ENCODE measurements around the gene TRPM3. TPM values are rescaled to one million over a fixed set of nuclear protein-coding genes. Genes with fewer than 3 reads are reported as not detected.

TRPM3 gene
- total RNA-seq, 1 donor from 2014 or later = 8.2 TPM

GRCh38 chr9:70949239-70949638, 172.2 kb downstream of the TRPM3 start:
- DNase-seq (ENCODE audit: low spot score) = no peak

GRCh38 chr9:70948744-70949143, 172.7 kb downstream of the TRPM3 start:
- no peak for DNase-seq (ENCODE audit: low spot score)

GRCh38 chr9:70947511-70947910, 173.9 kb downstream of the TRPM3 start:
- no peak for DNase-seq (ENCODE audit: low spot score)

- no peak for DNase-seq (ENCODE audit: low spot score)
These were observed 174.3 kb downstream of the TRPM3 start for GRCh38 chr9:70947086-70947485.

- DNase-seq (ENCODE audit: low spot score) = no peak
These were observed 176.1 kb downstream of the TRPM3 start for GRCh38 chr9:70945301-70945700.

- no peak for DNase-seq (ENCODE audit: low spot score)
These were observed 180.2 kb downstream of the TRPM3 start for GRCh38 chr9:70941191-70941590.

- DNase-seq (ENCODE audit: low spot score) = no peak
These were observed 180.8 kb downstream of the TRPM3 start for GRCh38 chr9:70940605-70941004.

GRCh38 chr9:70936536-70936935, 184.9 kb downstream of the TRPM3 start:
- no peak for DNase-seq (ENCODE audit: low spot score)

GRCh38 chr9:70935856-70936255, 185.6 kb downstream of the TRPM3 start:
- DNase-seq (ENCODE audit: low spot score) = no peak

- DNase-seq (ENCODE audit: low spot score) = no peak
These were observed 186.8 kb downstream of the TRPM3 start for GRCh38 chr9:70934642-70935041.

GRCh38 chr9:70933321-70933720, 188.1 kb downstream of the TRPM3 start:
- no peak for DNase-seq (ENCODE audit: low spot score)

- DNase-seq (ENCODE audit: low spot score) = no peak
These were observed 189.3 kb downstream of the TRPM3 start for GRCh38 chr9:70932097-70932496.

- DNase-seq (ENCODE audit: low spot score) = no peak
These were observed 193.9 kb downstream of the TRPM3 start for GRCh38 chr9:70927530-70927929.

- peak; percentile 73 for DNase-seq (ENCODE audit: low spot score)
These were observed 196.4 kb downstream of the TRPM3 start for GRCh38 chr9:70924895-70925547.

- DNase-seq (ENCODE audit: low spot score) = peak; percentile 54
These were observed 197.0 kb downstream of the TRPM3 start for GRCh38 chr9:70924380-70924779.

GRCh38 chr9:70923961-70924360, 197.5 kb downstream of the TRPM3 start:
- DNase-seq (ENCODE audit: low spot score) = no peak

GRCh38 chr9:70921136-70921535, 200.3 kb downstream of the TRPM3 start:
- no peak for DNase-seq (ENCODE audit: low spot score)

- no peak for DNase-seq (ENCODE audit: low spot score)
These were observed 204.1 kb downstream of the TRPM3 start for GRCh38 chr9:70917277-70917676.

GRCh38 chr9:70911791-70912190, 209.6 kb downstream of the TRPM3 start:
- no peak for DNase-seq (ENCODE audit: low spot score)

GRCh38 chr9:70910598-70910997, 210.8 kb downstream of the TRPM3 start:
- DNase-seq (ENCODE audit: low spot score) = no peak

- DNase-seq (ENCODE audit: low spot score) = peak; percentile 52
These were observed 218.7 kb downstream of the TRPM3 start for GRCh38 chr9:70902692-70903131.

GRCh38 chr9:70902171-70902570, 219.2 kb downstream of the TRPM3 start:
- no peak for DNase-seq (ENCODE audit: low spot score)

GRCh38 chr9:70901746-70902145, 219.7 kb downstream of the TRPM3 start:
- no peak for DNase-seq (ENCODE audit: low spot score)

GRCh38 chr9:70901013-70901412, 220.4 kb downstream of the TRPM3 start:
- DNase-seq (ENCODE audit: low spot score) = no peak
